ENCODE results near the gene C1orf21. TPM values are rescaled to one million over a fixed set of nuclear protein-coding genes. Genes with fewer than 3 reads are reported as not detected.

The C1orf21 gene
- total RNA-seq, 1 donor from 2014 or later = 43.3 TPM

GRCh38 chr1:184388319-184388889, 1.6 kb downstream of the C1orf21 start:
- Mint-ChIP-seq H3K27me3 (ENCODE audit: unreplicated experiment) (peaks cover 6% of the 10 kb centered on the region), H3K4me1 (ENCODE audit: low read depth, unreplicated experiment) (peaks cover 21% of the 10 kb centered on the region), H3K4me3 (ENCODE audit: unreplicated experiment) (peak overlapping the region; percentile 94), H3K9me3 (ENCODE audit: unreplicated experiment) (peaks cover 16% of the 10 kb centered on the region), H3K27ac (ENCODE audit: unreplicated experiment) (peak overlapping the region; percentile 84), H3K36me3 (ENCODE audit: unreplicated experiment) (no peaks in the 10 kb centered on the region)
- no peak for DNase-seq
- TF ChIP-seq CTCF (IDR thresholded peaks at IDR 0.05; ENCODE audit: partially characterized antibody, unreplicated experiment) = no peak

GRCh38 chr1:184388971-184389370, 2.1 kb downstream of the C1orf21 start:
- no peak for TF ChIP-seq CTCF (IDR thresholded peaks at IDR 0.05; ENCODE audit: partially characterized antibody, unreplicated experiment)
- DNase-seq = no peak
- H3K36me3 Mint-ChIP-seq (ENCODE audit: unreplicated experiment) = no peaks in the 10 kb centered on the region
- peak overlapping the region; percentile 84 for H3K27ac Mint-ChIP-seq (ENCODE audit: unreplicated experiment)
- H3K4me1 Mint-ChIP-seq (ENCODE audit: low read depth, unreplicated experiment) = peaks cover 21% of the 10 kb centered on the region
- peaks cover 16% of the 10 kb centered on the region for H3K9me3 Mint-ChIP-seq (ENCODE audit: unreplicated experiment)
- H3K27me3 Mint-ChIP-seq (ENCODE audit: unreplicated experiment) = peaks cover 6% of the 10 kb centered on the region
- peak overlapping the region; percentile 94 for H3K4me3 Mint-ChIP-seq (ENCODE audit: unreplicated experiment)

- TF ChIP-seq CTCF (IDR thresholded peaks at IDR 0.05; ENCODE audit: partially characterized antibody, unreplicated experiment) = no peak
- H3K27me3 Mint-ChIP-seq (ENCODE audit: unreplicated experiment) = peaks cover 6% of the 10 kb centered on the region
- no peak overlapping the region for H3K27ac Mint-ChIP-seq (ENCODE audit: unreplicated experiment)
- H3K4me1 Mint-ChIP-seq (ENCODE audit: low read depth, unreplicated experiment) = peaks cover 21% of the 10 kb centered on the region
- peak overlapping the region; percentile 94 for H3K4me3 Mint-ChIP-seq (ENCODE audit: unreplicated experiment)
- peaks cover 16% of the 10 kb centered on the region for H3K9me3 Mint-ChIP-seq (ENCODE audit: unreplicated experiment)
- DNase-seq = no peak
- H3K36me3 Mint-ChIP-seq (ENCODE audit: unreplicated experiment) = no peaks in the 10 kb centered on the region
Measured at GRCh38 chr1:184389446-184389845, 2.6 kb downstream of the C1orf21 start.

- DNase-seq = no peak
- TF ChIP-seq CTCF (IDR thresholded peaks at IDR 0.05; ENCODE audit: partially characterized antibody, unreplicated experiment) = no peak
- Mint-ChIP-seq H3K4me1 (ENCODE audit: low read depth, unreplicated experiment) (peaks cover 28% of the 10 kb centered on the region), H3K9me3 (ENCODE audit: unreplicated experiment) (peaks cover 13% of the 10 kb centered on the region), H3K27ac (ENCODE audit: unreplicated experiment) (no peak overlapping the region), H3K36me3 (ENCODE audit: unreplicated experiment) (no peaks in the 10 kb centered on the region), H3K4me3 (ENCODE audit: unreplicated experiment) (peak overlapping the region; percentile 50), H3K27me3 (ENCODE audit: unreplicated experiment) (peaks cover 4% of the 10 kb centered on the region)
Measured at GRCh38 chr1:184390889-184391288, 4.1 kb downstream of the C1orf21 start.

- no peak for TF ChIP-seq CTCF (IDR thresholded peaks at IDR 0.05; ENCODE audit: partially characterized antibody, unreplicated experiment)
- Mint-ChIP-seq H3K27me3 (ENCODE audit: unreplicated experiment) (peaks cover 5% of the 10 kb centered on the region), H3K4me1 (ENCODE audit: low read depth, unreplicated experiment) (peaks cover 35% of the 10 kb centered on the region), H3K4me3 (ENCODE audit: unreplicated experiment) (no peak overlapping the region), H3K9me3 (ENCODE audit: unreplicated experiment) (peaks cover 13% of the 10 kb centered on the region), H3K36me3 (ENCODE audit: unreplicated experiment) (no peaks in the 10 kb centered on the region), H3K27ac (ENCODE audit: unreplicated experiment) (no peak overlapping the region)
- no peak for DNase-seq
Measured at GRCh38 chr1:184392067-184392466, 5.2 kb downstream of the C1orf21 start.

Measured in glutamatergic neuron (in vitro differentiated cells).